Thyroid gland (tissue), 4 donors: ENCODE results near the gene DGKD. TPM values are rescaled to one million over a fixed set of nuclear protein-coding genes. Genes with fewer than 3 reads are reported as not detected.

Experiments used
- DNase-seq, 2 donors: peaks; one replicate each; pipeline ENCODE4 v3.0.0-alpha.2; 2019
- H3K27ac ChIP-seq, 3 donors: fragments of 200-600 bp; sonication (generic); 1 replicate in 2 of 3; 2 replicates in 1 of 3; pipeline ENCODE4 v1.5.1; 2016 to 2019; ENCODE audit warnings: mild to moderate bottlenecking in 1 of 3, moderate library complexity in 1 of 3
- H3K27me3 ChIP-seq: fragments of 200-600 bp; sonication (generic); one replicate; pipeline ENCODE4 v1.5.1; 2019
- H3K36me3 ChIP-seq, 2 donors: fragments of 200-600 bp; sonication (generic); one replicate each; pipeline ENCODE4 v1.5.1; 2016 to 2019
- H3K4me1 ChIP-seq, 2 donors: fragments of 200-600 bp; sonication (generic); one replicate each; pipeline ENCODE4 v1.5.1; 2017 to 2019
- H3K4me3 ChIP-seq, 3 donors: fragments of 200-600 bp; sonication (generic); replicated peaks in 1 of 3; 1 replicate in 2 of 3; 2 replicates in 1 of 3; pipeline ENCODE4 v1.5.1; 2016; ENCODE audit warnings: mild to moderate bottlenecking in 1 of 3
- H3K9me3 ChIP-seq: fragments of 200-600 bp; sonication (generic); one replicate; pipeline ENCODE4 v1.5.1; 2017
- POLR2A ChIP-seq, 2 donors: fragments of 450-650 bp; IDR thresholded peaks; one replicate each; pipeline ENCODE4 v1.6.1; 2017; ENCODE audit warnings: antibody characterized with exemption in 2 of 2, mild to moderate bottlenecking in 2 of 2, moderate library complexity in 1 of 2
- WGBS, 2 donors: methylation state at CpG; one replicate each; pipeline ENCODE4 v1.1.5; 2017; 5-methylcytosine and 5-hydroxymethylcytosine counted together
- intact Hi-C: fragments of 100-400 bp; cut with DNase I; formaldehyde crosslinking; loops from one replicate; pipeline ENCODE4 v1.15.1; 2023
- total RNA-seq, 4 donors: library from RNA; depleted of rRNA; stranded (reverse); fragments of >200 nt; gene quantifications; one replicate each; pipeline ENCODE4 v1.2.3, GENCODE V29; 2016
- TF ChIP-seq, protein P1 (sequence below), 6 experiments: fragments of 200-600 bp in 3 of 6; fragments of 450-650 bp in 3 of 6; sonication (generic) in 3 of 6; IDR thresholded peaks; one replicate each; pipeline ENCODE4 v1.5.1; 2016 to 2019; ENCODE audit warnings: antibody characterized with exemption in 6 of 6, mild to moderate bottlenecking in 2 of 6, inconsistent platforms in 1 of 6, moderate library complexity in 1 of 6

DGKD gene
- total RNA-seq, 4 donors from 2014 or later: 22.3 to 71.7 (median 27.3) TPM

DNA sequence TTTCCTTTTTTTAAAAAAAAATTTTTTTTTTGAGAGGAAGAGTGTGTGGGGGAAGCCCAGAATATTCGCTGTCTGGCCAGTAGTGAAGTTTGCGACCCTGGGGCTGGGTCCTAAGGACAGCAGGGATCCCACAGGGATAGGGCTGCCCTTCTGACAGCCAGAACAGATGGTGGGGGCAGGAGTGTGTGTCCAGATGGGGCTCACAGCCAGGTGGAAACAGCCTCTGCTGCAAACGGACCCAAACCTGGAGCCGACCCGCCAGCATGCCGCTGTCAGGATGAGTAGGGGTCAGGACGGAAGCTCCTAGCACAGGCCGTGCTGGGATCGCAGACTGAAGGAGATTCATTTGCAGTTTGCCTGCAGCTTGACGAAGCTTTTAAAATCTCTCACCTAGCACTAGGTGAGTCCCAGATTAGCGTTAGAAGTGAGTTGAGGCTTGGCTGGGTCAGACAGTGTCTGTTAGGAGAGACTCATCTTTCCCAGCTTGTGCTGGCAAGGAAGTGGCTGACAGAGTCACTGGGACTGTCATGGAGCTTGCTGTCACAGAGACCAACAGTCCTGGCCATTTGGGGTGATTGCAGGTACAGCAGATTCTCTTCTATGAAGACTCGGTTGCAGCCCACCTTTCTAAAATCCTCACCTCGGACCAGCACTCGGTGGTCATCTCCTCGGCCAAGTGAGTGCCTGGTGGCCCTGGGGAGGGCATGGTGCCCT is 93.4 kb downstream of the DGKD start:
- DNase-seq: peak in 1 of 2 donors; percentile 1
- H3K9me3 ChIP-seq: no peaks in the 10 kb centered on the region
- no peak overlapping the region for H3K27ac ChIP-seq
- H3K4me3 ChIP-seq: no peak overlapping the region
- TF ChIP-seq, protein P1, sequence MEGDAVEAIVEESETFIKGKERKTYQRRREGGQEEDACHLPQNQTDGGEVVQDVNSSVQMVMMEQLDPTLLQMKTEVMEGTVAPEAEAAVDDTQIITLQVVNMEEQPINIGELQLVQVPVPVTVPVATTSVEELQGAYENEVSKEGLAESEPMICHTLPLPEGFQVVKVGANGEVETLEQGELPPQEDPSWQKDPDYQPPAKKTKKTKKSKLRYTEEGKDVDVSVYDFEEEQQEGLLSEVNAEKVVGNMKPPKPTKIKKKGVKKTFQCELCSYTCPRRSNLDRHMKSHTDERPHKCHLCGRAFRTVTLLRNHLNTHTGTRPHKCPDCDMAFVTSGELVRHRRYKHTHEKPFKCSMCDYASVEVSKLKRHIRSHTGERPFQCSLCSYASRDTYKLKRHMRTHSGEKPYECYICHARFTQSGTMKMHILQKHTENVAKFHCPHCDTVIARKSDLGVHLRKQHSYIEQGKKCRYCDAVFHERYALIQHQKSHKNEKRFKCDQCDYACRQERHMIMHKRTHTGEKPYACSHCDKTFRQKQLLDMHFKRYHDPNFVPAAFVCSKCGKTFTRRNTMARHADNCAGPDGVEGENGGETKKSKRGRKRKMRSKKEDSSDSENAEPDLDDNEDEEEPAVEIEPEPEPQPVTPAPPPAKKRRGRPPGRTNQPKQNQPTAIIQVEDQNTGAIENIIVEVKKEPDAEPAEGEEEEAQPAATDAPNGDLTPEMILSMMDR (IDR thresholded peaks at IDR 0.05): no peak
- TF ChIP-seq POLR2A (IDR thresholded peaks at IDR 0.05): no peak
- WGBS, 2 donors: 95 to 96% methylated on average over 13 to 15 of the region's 15 CpGs
- no peaks in the 10 kb centered on the region for H3K4me1 ChIP-seq
- no peaks in the 10 kb centered on the region for H3K27me3 ChIP-seq
- H3K36me3 ChIP-seq: peaks cover 33 to 54% of the 10 kb centered on the region in 2 donors
- intact Hi-C loops: loop anchor here (10.0 kb wide), 1 partner anchor 173 kb away; no protein-coding TSS in a partner anchor

DNA sequence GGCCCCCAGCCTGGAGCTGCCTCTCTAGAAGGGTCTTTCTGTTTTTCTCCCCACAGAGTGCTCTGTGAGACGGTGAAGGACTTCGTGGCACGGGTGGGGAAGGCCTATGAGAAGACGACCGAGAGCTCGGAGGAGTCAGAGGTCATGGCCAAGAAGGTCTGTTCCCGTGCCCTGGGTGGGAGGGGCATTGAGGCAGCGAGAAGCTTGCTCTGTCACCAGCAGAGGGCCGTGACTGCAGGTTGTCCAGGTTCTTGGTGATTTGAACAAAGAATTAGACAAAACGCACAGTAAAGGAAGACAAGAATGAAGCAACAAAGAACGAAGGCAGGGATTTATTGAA is 93.9 kb downstream of the DGKD start:
- Histone ChIP-seq H3K9me3 (no peaks in the 10 kb centered on the region), H3K27me3 (no peaks in the 10 kb centered on the region), H3K27ac (no peak overlapping the region), H3K36me3 (peaks cover 38 to 58% of the 10 kb centered on the region in 2 donors), H3K4me3 (no peak overlapping the region), H3K4me1 (no peaks in the 10 kb centered on the region)
- intact Hi-C loops: loop anchor here (10.0 kb wide), 1 partner anchor 173 kb away; no protein-coding TSS in a partner anchor
- TF ChIP-seq POLR2A (IDR thresholded peaks at IDR 0.05): no peak
- TF ChIP-seq, protein P1 (IDR thresholded peaks at IDR 0.05): no peak
- DNase-seq: peak in 1 of 2 donors; percentile 3
- 82 to 91% methylated on average over 11 of the region's 11 CpGs for WGBS, 2 donors

DNA sequence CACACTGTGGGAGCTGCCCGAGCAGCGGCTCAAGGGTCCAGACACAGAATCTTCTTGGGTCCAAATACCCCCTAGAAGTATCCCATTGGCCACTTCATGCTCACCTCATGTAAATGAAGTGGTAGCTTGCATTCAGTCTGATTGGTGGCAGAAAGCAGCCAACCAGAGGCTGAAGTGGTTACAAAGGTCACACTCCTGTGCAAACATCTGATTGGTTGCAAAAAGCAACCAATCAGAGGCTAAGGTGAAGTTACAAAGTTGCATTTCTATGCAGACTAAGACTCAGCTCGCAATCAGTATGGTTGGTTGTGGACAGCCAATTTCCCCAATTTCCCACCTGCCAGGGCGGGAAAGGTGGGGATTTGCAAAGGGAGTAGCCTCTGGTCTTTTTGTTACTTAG is 94.3 kb downstream of the DGKD start:
- no peak for DNase-seq
- H3K36me3 ChIP-seq: peaks cover 42 to 59% of the 10 kb centered on the region in 2 donors
- TF ChIP-seq, protein P1 (IDR thresholded peaks at IDR 0.05): no peak
- TF ChIP-seq POLR2A (IDR thresholded peaks at IDR 0.05): no peak
- no peak overlapping the region for H3K4me3 ChIP-seq
- 88 to 94% methylated on average over 4 of the region's 4 CpGs for WGBS, 2 donors
- no peak overlapping the region for H3K27ac ChIP-seq
- H3K9me3 ChIP-seq: no peaks in the 10 kb centered on the region
- no peaks in the 10 kb centered on the region for H3K4me1 ChIP-seq
- intact Hi-C loops: loop anchor here (10.0 kb wide), 1 partner anchor 174 kb away; no protein-coding TSS in a partner anchor
- no peaks in the 10 kb centered on the region for H3K27me3 ChIP-seq

DNA sequence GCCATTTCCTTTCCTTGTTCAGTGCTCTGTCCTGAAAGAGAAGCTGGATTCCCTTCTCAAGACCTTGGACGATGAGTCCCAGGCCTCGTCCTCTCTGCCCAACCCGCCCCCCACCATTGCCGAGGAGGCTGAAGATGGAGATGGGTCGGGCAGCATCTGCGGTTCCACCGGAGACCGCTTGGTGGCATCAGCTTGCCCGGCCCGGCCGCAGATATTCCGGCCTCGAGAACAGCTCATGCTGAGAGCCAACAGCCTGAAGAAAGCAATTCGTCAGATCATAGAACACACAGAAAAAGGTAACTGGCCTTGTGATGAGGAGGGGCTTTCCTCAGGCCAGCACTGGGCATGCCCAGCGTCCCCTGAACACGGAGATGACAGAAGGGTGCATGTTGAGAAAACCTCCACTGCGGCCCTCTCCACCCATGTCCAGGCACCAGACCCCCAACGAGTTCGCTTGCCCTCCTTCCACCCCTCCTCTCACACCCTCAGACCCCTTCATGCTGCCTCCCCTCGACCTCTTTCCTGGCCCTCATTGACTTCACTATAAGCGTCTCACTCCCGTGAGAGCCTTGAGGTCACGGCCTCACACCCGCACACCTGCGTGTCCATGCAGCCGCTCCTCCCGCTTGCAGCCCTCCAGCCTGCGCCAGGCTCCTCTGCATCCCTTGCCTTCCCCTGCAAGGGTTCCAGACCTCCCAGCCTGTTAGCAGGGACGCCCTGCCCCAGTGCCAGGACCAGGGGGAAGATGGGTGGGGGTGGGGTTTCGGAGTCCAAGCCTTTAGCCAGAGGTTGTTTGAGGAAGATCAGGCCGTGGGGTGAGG is 95.0 kb downstream of the DGKD start:
- intact Hi-C loops: loop anchor here (10.0 kb wide), 1 partner anchor 174 kb away; no protein-coding TSS in a partner anchor
- WGBS, 2 donors: 69 to 74% methylated on average over 29 to 31 of the region's 31 CpGs
- H3K27ac ChIP-seq: no peak overlapping the region
- H3K4me1 ChIP-seq: no peaks in the 10 kb centered on the region
- no peaks in the 10 kb centered on the region for H3K27me3 ChIP-seq
- DNase-seq: peak; percentile 31 to 49
- TF ChIP-seq, protein P1 (IDR thresholded peaks at IDR 0.05): peak in 4 of 6 experiments; percentile 41 to 68 (median 60)
- no peak for TF ChIP-seq POLR2A (IDR thresholded peaks at IDR 0.05)
- H3K9me3 ChIP-seq: no peaks in the 10 kb centered on the region
- H3K4me3 ChIP-seq: no peak overlapping the region
- peaks cover 42 to 66% of the 10 kb centered on the region in 2 donors for H3K36me3 ChIP-seq
